Stimulated activated CD4-positive, alpha-beta T cell treated with anti-CD3 and anti-CD28 coated beads, Interleukin-4, amount 100 ng/mL, for 24 hours (primary cell): ENCODE data around the gene NOL4.
"Not testable (repeated sequence)": the region's sequence is repeated elsewhere in the genome, so short reads cannot be mapped to it uniquely, and the experiment has no call there.

Experiments used
- DNase-seq: peaks from one replicate; pipeline ENCODE4 v3.0.0-alpha.2; 2020

Gene NOL4

GRCh38 chr18:34224423-34225217 lies at the start of gene NOL4:
NOL4 (minus strand) TSS chr18:34224913; CDS start chr18:34223253, 1,660 bp downstream.
- no peak for DNase-seq

- DNase-seq: not testable (repeated sequence)
Measured at GRCh38 chr18:34266029-34266428, 41.3 kb upstream of the NOL4 start.

GRCh38 chr18:34261865-34262780 lies 37.4 kb upstream of the NOL4 start:
- no peak for DNase-seq

- DNase-seq: no peak
Measured at GRCh38 chr18:34258176-34258575, 33.5 kb upstream of the NOL4 start.

GRCh38 chr18:34251919-34252318 lies 27.2 kb upstream of the NOL4 start:
- no peak for DNase-seq

GRCh38 chr18:34248727-34249126 lies 24.0 kb upstream of the NOL4 start:
- no peak for DNase-seq

GRCh38 chr18:34242739-34243138 lies 18.0 kb upstream of the NOL4 start:
- DNase-seq: no peak

GRCh38 chr18:34233781-34234388 lies 9.2 kb upstream of the NOL4 start:
- not testable (repeated sequence) for DNase-seq

- no peak for DNase-seq
Measured at GRCh38 chr18:34225218-34225553, 473 bp upstream of the NOL4 start.

GRCh38 chr18:34223893-34224422 lies 755 bp downstream of the NOL4 start:
- DNase-seq: no peak

- no peak for DNase-seq
Measured at GRCh38 chr18:34223164-34223892, 1.4 kb downstream of the NOL4 start.

GRCh38 chr18:34222307-34223163 lies 2.2 kb downstream of the NOL4 start:
- no peak for DNase-seq

- DNase-seq: no peak
Measured at GRCh38 chr18:34221971-34222306, 2.8 kb downstream of the NOL4 start.

GRCh38 chr18:34220081-34220815 lies 4.5 kb downstream of the NOL4 start:
- DNase-seq: no peak

GRCh38 chr18:34219651-34220050 lies 5.1 kb downstream of the NOL4 start:
- DNase-seq: no peak

GRCh38 chr18:34212511-34212910 lies 12.2 kb downstream of the NOL4 start:
- no peak for DNase-seq

- DNase-seq: no peak
Measured at GRCh38 chr18:34207344-34207851, 17.3 kb downstream of the NOL4 start.

GRCh38 chr18:34203866-34204265 lies 20.8 kb downstream of the NOL4 start:
- no peak for DNase-seq

- no peak for DNase-seq
Measured at GRCh38 chr18:34196256-34196655, 28.5 kb downstream of the NOL4 start.

GRCh38 chr18:34194239-34194638 lies 30.5 kb downstream of the NOL4 start:
- no peak for DNase-seq
